Activated CD4-positive, alpha-beta memory T cell treated with anti-CD3 and anti-CD28 coated beads for 36 hours (primary cell): Measurements from ENCODE around the gene PIK3C3. TPM values are rescaled to one million over a fixed set of nuclear protein-coding genes. Genes with fewer than 3 reads are reported as not detected.
A peak's percentile ranks its signal among the peaks of the same experiment; 100 is the strongest.

Experiments used
- CTCF ChIA-PET: fragments of 350-600 bp; sonication (Branson Sonifier 250); formaldehyde crosslinking; loops from one replicate; lab custom pipeline; 2021; ENCODE audit warnings: antibody characterized with exemption, inconsistent platforms; lab: Charles Lee
- POLR2A ChIA-PET: fragments of 350-600 bp; sonication (Branson Sonifier 250); formaldehyde crosslinking; loops from one replicate; lab custom pipeline; 2021; ENCODE audit warnings: antibody characterized with exemption; lab: Charles Lee
- DNase-seq: peaks from one replicate; pipeline ENCODE4 v3.0.0-alpha.2; 2020
- H3K27ac Mint-ChIP-seq: one replicate; pipeline ENCODE4 v1.8.0; 2021; ENCODE audit warnings: mixed read lengths
- H3K27me3 Mint-ChIP-seq: one replicate; pipeline ENCODE4 v1.8.0; 2021; ENCODE audit warnings: mixed read lengths
- H3K36me3 Mint-ChIP-seq: one replicate; pipeline ENCODE4 v1.8.0; 2021; ENCODE audit warnings: mixed read lengths
- H3K4me1 Mint-ChIP-seq: one replicate; pipeline ENCODE4 v1.8.0; 2021; ENCODE audit warnings: low read depth, mixed read lengths
- H3K4me3 Mint-ChIP-seq: one replicate; pipeline ENCODE4 v1.8.0; 2021; ENCODE audit warnings: mild to moderate bottlenecking, mixed read lengths
- H3K9me3 Mint-ChIP-seq: one replicate; pipeline ENCODE4 v1.8.0; 2021; ENCODE audit warnings: mixed read lengths
- intact Hi-C: fragments of 100-400 bp; cut with micrococcal nuclease; formaldehyde crosslinking; loops from one replicate; pipeline ENCODE4 v1.15.1; 2023
- total RNA-seq, 2 experiments: library from RNA; stranded (reverse); gene quantifications; one replicate each; pipeline ENCODE4 v1.2.3, GENCODE V29; 2021

PIK3C3 gene
- total RNA-seq = 10 to 100 TPM; 46.8 to 49.5 TPM

DNA sequence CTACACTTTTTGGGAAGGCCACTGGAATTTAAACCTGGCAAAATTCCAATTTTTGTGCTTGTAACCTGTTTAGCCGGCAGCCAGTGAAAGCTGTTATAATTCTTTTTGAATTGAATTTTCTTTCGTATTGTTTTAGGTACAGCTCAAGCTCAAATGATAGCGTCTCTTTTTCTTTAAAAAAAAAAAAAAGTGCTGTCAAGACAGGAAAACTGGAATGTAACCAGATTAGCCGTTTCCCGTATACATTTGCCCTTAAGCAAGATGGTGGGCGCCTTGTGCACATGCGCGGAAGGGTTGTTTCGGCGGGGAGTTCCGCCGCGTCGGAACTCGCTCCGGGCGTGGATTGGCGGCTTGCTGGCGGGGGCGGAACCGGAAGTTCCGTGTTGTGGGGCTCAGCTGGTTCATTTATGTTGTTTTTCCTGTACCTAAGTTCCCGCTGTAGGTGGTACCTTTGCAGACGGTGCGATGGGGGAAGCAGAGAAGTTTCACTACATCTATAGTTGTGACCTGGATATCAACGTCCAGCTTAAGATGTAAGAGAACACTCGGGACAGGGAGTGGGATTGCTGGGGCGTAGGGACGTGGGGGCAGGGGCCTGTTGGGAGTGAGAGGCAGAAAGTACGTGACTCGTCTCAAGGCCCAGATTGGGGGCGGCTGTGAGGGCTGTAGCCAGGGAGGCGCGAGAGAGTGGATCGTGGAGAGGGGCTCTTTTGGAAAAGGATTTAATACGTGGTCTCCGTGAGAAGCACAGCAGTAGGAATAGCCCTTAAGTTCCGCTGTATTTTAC is at the start of gene PIK3C3:
Gene PIK3C3 (plus strand): TSS at position 408 of the 787 bp plus-strand sequence. CDS start 58 bp downstream, at position 466.
- Mint-ChIP-seq H3K9me3 (no peaks in the 10 kb centered on the region), H3K27ac (peak within 1 kb of the TSS; percentile 97), H3K27me3 (peaks cover 1% of the 10 kb centered on the region), H3K4me3 (peak within 1 kb of the TSS; percentile 100), H3K36me3 (peaks cover 18% of the 10 kb centered on the region), H3K4me1 (peaks cover 34% of the 10 kb centered on the region)
- intact Hi-C loops = loop anchor here (1.0 kb wide), 3 partner anchors 8 to 28 kb away; no protein-coding TSS in a partner anchor
- POLR2A ChIA-PET = interaction anchor here (1.4 kb wide), 1 partner anchor 20 kb away, joined by 7 read pairs; no protein-coding TSS in a partner anchor
- DNase-seq = peak; percentile 98
- CTCF ChIA-PET = interaction anchor here (1.0 kb wide), 1 partner anchor 159 kb away, joined by 3 read pairs; no protein-coding TSS in a partner anchor

DNA sequence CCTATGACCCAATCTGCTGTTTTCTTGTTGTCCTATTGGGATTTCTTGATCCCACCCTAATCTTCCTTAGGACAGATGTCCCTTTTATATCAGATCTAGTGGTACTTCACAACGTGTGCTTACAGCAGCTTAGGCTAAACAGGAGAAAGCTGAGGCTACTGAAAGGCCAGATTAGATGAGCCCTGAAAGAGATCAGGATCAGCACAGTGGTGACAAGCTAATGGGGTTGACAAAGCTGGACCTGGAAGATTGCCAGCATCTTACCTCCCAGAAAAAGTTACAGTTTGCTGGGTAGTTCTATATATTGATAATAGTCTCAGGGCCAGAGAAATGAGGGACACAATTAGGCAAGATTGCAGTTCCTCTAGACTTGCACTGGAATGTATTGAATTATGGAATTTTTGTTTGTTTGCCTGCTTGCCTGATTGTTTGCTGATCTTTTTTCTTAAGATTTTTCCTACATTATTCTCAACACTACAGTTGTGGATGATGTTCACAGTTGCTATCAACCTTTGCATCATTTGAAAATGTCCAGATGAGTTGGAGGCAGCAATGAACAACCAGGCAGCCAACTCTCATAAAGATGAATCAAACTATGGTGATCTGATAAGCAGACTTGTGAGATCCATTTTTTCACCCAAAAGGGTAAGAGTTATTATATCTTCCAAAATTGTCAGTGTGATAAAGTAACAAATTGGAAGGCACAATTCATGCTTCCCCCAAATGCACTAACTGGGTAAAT is 49.1 kb upstream of the PIK3C3 start:
- no peaks in the 10 kb centered on the region for H3K36me3 Mint-ChIP-seq
- H3K9me3 Mint-ChIP-seq = no peaks in the 10 kb centered on the region
- ChIA-PET CTCF (no interaction called here), POLR2A (no interaction called here)
- intact Hi-C loops = loop anchor here (5.0 kb wide), 1 partner anchor 159 kb away; no protein-coding TSS in a partner anchor
- H3K27ac Mint-ChIP-seq = no peak overlapping the region
- peaks cover 2% of the 10 kb centered on the region for H3K27me3 Mint-ChIP-seq
- peaks cover 16% of the 10 kb centered on the region for H3K4me1 Mint-ChIP-seq
- no peak overlapping the region for H3K4me3 Mint-ChIP-seq
- no peak for DNase-seq

DNA sequence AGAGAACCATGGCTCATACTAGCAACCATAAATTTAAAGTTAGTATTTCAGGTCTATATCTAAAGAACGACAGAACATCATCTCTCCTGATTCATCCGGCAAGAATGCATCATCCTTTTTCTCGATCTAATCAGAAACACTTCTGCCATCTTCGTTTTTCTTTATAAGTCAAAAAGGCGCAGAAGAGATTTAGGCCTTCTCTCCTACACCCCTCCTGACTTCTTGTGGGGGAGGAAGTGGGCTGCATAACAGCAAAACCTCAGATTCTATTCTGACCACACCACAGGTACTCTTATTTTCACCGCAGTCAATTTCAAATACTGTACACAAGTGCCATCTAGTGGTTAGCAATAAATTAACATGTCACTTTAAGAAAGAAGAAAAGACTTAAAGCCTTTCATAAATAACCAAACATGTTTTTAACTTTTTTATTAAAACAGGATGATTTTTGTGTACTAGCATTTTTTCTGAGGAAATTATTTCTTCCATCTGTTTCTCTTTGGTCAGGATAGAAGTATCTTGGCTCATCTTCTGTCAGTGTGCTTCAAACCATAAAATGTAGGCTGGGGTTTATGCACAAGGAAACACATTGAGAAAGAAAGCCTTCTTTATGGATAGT is 48.4 kb upstream of the PIK3C3 start:
- no peaks in the 10 kb centered on the region for H3K9me3 Mint-ChIP-seq
- H3K4me3 Mint-ChIP-seq = no peak overlapping the region
- peaks cover 2% of the 10 kb centered on the region for H3K27me3 Mint-ChIP-seq
- POLR2A ChIA-PET = no interaction called here
- H3K4me1 Mint-ChIP-seq = peaks cover 16% of the 10 kb centered on the region
- CTCF ChIA-PET = no interaction called here
- no peak overlapping the region for H3K27ac Mint-ChIP-seq
- intact Hi-C loops = loop anchor here (5.0 kb wide), 1 partner anchor 159 kb away; no protein-coding TSS in a partner anchor
- no peaks in the 10 kb centered on the region for H3K36me3 Mint-ChIP-seq
- peak; percentile 48 for DNase-seq

DNA sequence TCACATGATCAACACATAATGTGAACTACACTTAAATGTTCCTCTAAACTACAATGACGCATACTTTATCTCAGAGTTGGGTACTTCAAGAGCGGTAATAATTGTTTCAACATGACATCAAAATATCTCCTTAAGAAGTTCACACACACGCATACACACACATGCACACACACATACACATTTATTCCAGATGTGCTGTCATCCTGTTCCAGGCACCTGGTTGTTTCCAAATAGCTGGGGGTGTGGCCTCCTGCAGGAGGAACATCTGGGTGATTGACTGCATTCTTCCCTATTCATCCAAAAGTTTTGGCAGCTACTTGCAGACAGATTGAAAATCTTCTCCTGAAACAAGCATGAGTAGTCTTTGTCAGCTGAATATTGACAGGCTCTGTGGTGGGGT is 37.9 kb upstream of the PIK3C3 start:
- intact Hi-C loops = no loop called here
- CTCF ChIA-PET = no interaction called here

DNA sequence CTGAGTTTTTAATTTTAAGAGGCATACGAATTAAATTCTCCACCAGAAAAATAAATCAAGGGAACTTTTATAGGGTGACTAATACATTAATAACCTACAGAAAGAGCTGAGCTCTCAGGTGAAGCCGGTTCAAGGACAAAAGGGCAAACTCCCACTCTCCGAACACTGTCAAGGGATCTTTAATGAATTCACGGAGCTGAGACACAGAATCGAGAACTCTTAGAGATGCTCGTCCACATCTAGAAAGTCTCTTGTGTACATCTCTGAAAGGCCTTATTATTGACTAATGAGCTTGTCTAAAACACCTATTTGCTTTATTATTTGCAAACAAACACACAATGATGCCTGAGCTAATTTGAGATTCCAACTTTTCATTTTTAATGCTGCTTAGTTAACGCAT is 33.3 kb upstream of the PIK3C3 start:
- no peaks in the 10 kb centered on the region for H3K4me1 Mint-ChIP-seq
- peaks cover 6% of the 10 kb centered on the region for H3K27me3 Mint-ChIP-seq
- H3K4me3 Mint-ChIP-seq = no peak overlapping the region
- POLR2A ChIA-PET = no interaction called here
- CTCF ChIA-PET = no interaction called here
- H3K9me3 Mint-ChIP-seq = no peaks in the 10 kb centered on the region
- no peak for DNase-seq
- H3K36me3 Mint-ChIP-seq = no peaks in the 10 kb centered on the region
- H3K27ac Mint-ChIP-seq = no peak overlapping the region
- intact Hi-C loops = no loop called here

More for the DNA sequence above, 37.9 kb upstream of the PIK3C3 start:
- H3K36me3 Mint-ChIP-seq = no peaks in the 10 kb centered on the region
- H3K4me3 Mint-ChIP-seq = no peak overlapping the region
- H3K9me3 Mint-ChIP-seq = no peaks in the 10 kb centered on the region
- no peak for DNase-seq
- no peak overlapping the region for H3K27ac Mint-ChIP-seq
- peaks cover 7% of the 10 kb centered on the region for H3K27me3 Mint-ChIP-seq
- POLR2A ChIA-PET = no interaction called here
- H3K4me1 Mint-ChIP-seq = no peaks in the 10 kb centered on the region

DNA sequence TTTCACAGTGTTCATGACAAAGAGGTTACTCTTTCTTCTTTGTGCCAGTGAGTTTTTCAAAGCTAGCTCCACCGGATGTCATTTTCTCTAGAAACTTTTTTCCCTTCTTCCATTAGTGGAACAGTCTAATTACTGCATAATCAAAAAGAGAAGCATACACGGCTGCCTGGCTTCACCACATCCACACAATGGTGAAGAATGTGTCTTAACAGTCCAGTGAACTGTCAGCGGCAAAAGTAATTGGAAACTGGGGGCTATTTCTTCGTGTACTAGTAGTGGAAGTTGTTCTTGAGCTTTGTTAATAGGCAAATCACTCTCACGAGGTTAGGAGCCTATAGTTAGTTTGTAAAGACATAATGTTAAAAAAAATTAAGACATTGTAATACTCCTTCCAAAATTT is 32.9 kb upstream of the PIK3C3 start:
- ChIA-PET CTCF (no interaction called here), POLR2A (no interaction called here)
- Mint-ChIP-seq H3K36me3 (no peaks in the 10 kb centered on the region), H3K9me3 (no peaks in the 10 kb centered on the region), H3K27ac (no peak overlapping the region), H3K4me3 (no peak overlapping the region), H3K27me3 (peaks cover 3% of the 10 kb centered on the region), H3K4me1 (no peaks in the 10 kb centered on the region)
- DNase-seq = no peak
- intact Hi-C loops = no loop called here

DNA sequence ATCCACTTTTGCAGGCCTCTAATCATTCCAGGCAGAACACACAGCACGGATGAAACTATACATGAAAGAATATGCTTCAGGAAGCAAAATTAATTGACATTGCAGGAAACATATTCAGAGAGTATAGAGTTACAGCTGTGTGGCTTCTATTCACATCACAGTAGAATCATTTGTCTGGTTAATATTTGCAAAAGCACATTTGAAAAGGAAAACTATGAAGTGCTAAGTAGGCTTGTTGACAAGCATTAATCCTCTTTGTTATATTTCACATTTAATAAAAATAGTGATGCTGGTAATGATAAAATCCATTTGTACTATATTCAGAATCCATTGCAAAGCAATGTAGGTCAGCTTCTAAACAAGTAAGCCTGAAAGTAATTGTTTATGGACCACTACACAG is 32.2 kb upstream of the PIK3C3 start:
- DNase-seq = no peak
- Mint-ChIP-seq H3K4me3 (no peak overlapping the region), H3K4me1 (no peaks in the 10 kb centered on the region), H3K27ac (no peak overlapping the region), H3K27me3 (no peaks in the 10 kb centered on the region), H3K9me3 (no peaks in the 10 kb centered on the region), H3K36me3 (no peaks in the 10 kb centered on the region)
- intact Hi-C loops = no loop called here
- POLR2A ChIA-PET = no interaction called here
- CTCF ChIA-PET = no interaction called here

DNA sequence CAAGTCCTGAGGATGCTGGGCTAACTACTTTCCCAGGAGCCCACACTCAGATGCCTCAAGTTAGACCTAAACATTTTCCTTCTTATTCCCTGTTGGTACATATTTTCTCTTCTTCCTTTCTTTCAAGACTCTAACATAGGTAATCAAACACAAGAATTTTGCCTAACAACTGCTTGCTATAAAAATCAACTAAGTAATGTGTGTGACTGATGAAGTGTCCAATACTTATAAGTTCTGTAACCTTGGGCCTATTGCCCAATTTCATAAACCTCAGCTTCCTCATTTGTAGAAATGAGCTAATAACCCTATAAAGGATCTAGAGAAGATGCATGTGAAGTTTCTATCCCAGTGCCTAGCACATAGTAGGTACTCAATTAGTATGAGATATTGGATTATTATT is 31.6 kb upstream of the PIK3C3 start:
- H3K27me3 Mint-ChIP-seq = no peaks in the 10 kb centered on the region
- H3K27ac Mint-ChIP-seq = no peak overlapping the region
- no peaks in the 10 kb centered on the region for H3K9me3 Mint-ChIP-seq
- ChIA-PET POLR2A (no interaction called here), CTCF (no interaction called here)
- H3K4me3 Mint-ChIP-seq = no peak overlapping the region
- DNase-seq = no peak
- intact Hi-C loops = no loop called here
- no peaks in the 10 kb centered on the region for H3K36me3 Mint-ChIP-seq
- no peaks in the 10 kb centered on the region for H3K4me1 Mint-ChIP-seq

DNA sequence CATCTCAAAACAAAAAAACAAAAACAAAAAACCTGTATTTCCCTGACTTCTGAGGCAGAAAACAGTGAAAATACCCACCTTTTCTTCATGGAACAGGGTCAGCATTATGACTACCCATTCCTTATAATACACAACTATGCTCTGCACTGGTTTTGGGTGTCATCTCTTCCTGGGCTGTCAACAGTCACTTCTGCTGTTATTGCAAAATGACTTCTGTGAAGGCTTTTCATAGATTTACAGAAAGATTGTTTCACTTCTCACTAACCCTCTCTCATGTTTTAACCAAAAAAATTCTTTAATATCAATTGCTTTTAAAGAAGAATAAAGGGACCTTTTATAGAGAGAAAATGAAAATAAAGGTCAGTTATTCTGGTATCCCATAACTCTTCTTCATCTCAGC is 26.5 kb upstream of the PIK3C3 start:
- no peaks in the 10 kb centered on the region for H3K36me3 Mint-ChIP-seq
- H3K4me1 Mint-ChIP-seq = no peaks in the 10 kb centered on the region
- POLR2A ChIA-PET = no interaction called here
- intact Hi-C loops = no loop called here
- no peak for DNase-seq
- H3K9me3 Mint-ChIP-seq = peaks cover 6% of the 10 kb centered on the region
- H3K4me3 Mint-ChIP-seq = no peak overlapping the region
- CTCF ChIA-PET = no interaction called here
- H3K27ac Mint-ChIP-seq = no peak overlapping the region
- peaks cover 2% of the 10 kb centered on the region for H3K27me3 Mint-ChIP-seq

DNA sequence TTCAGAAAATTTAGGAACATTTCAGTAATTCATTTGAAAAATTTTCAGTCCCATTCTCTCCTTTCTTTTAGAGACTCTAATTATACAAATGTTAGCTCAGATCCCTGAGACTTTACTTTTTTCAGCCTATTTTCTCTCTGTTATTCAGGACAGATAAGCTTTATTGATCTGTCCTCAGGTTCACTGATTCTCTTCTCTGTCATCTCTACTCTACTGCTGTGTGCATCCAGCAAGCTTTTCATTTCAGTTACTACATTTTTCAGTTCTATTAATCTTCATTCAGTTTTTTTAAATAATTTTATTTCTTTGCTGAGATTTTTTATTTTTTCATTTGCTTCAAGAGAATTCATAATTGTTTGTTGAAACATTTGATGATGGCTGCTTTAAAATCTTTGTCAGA is 22.1 kb upstream of the PIK3C3 start:
- H3K4me1 Mint-ChIP-seq = peaks cover 9% of the 10 kb centered on the region
- H3K9me3 Mint-ChIP-seq = peaks cover 6% of the 10 kb centered on the region
- intact Hi-C loops = no loop called here
- POLR2A ChIA-PET = no interaction called here
- peaks cover 2% of the 10 kb centered on the region for H3K27me3 Mint-ChIP-seq
- no peak overlapping the region for H3K4me3 Mint-ChIP-seq
- H3K27ac Mint-ChIP-seq = no peak overlapping the region
- no peaks in the 10 kb centered on the region for H3K36me3 Mint-ChIP-seq
- CTCF ChIA-PET = no interaction called here
- no peak for DNase-seq

DNA sequence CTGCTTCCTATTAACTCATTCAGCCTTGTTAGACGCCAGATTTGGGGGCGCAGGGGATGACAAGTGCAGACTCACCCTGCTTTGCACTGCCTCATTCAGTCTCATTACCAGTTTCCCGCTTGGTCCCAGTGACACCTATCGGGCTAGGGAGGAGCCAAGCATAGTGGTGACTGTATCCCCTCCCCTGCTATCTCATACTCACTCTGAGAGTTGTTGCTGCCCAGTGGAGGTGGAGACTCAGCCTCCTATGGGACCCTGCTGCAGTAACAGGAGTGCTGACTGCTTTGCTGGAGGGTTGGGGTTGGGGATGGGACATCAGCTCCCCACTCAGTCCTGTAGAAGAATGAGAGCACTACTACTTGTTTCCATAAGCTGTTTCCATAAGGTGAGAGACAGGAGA is 21.3 kb upstream of the PIK3C3 start:
- no peak overlapping the region for H3K27ac Mint-ChIP-seq
- ChIA-PET POLR2A (no interaction called here), CTCF (no interaction called here)
- peaks cover 2% of the 10 kb centered on the region for H3K27me3 Mint-ChIP-seq
- H3K9me3 Mint-ChIP-seq = peaks cover 6% of the 10 kb centered on the region
- no peak for DNase-seq
- intact Hi-C loops = no loop called here
- no peak overlapping the region for H3K4me3 Mint-ChIP-seq
- peaks cover 9% of the 10 kb centered on the region for H3K4me1 Mint-ChIP-seq
- no peaks in the 10 kb centered on the region for H3K36me3 Mint-ChIP-seq
